Omental fat pad (tissue), 4 donors: Measurements from ENCODE around the gene SUDS3. TPM values are rescaled to one million over a fixed set of nuclear protein-coding genes. Genes with fewer than 3 reads are reported as not detected.
"Not testable (repeated sequence)": the region's sequence is repeated elsewhere in the genome, so short reads cannot be mapped to it uniquely, and the experiment has no call there.

Experiments
- ATAC-seq: fragments of 150-250 bp; one replicate; pipeline ENCODE4 v1.9.1; 2016; ENCODE audit warnings: mild to moderate bottlenecking, moderate library complexity; ENCODE audit not compliant: low FRiP score
- DNase-seq: peaks from one replicate; pipeline ENCODE4 v3.0.0-alpha.2; 2019; ENCODE audit warnings: low spot score
- total RNA-seq, 4 donors: library from RNA; depleted of rRNA; stranded (reverse); fragments of >200 nt; gene quantifications; one replicate each; pipeline ENCODE4 v1.1.0, GENCODE V29; 2016
- TF ChIP-seq, protein P1 (sequence below), 3 donors: fragments of 450-650 bp; IDR thresholded peaks; one replicate each; pipeline ENCODE4 v1.5.1; 2016 to 2017; ENCODE audit warnings: antibody characterized with exemption in 3 of 3, mild to moderate bottlenecking in 3 of 3, moderate library complexity in 2 of 3

The SUDS3 gene
- total RNA-seq, 4 donors from 2014 or later = 27.7 to 45.6 (median 29.6) TPM

DNA sequence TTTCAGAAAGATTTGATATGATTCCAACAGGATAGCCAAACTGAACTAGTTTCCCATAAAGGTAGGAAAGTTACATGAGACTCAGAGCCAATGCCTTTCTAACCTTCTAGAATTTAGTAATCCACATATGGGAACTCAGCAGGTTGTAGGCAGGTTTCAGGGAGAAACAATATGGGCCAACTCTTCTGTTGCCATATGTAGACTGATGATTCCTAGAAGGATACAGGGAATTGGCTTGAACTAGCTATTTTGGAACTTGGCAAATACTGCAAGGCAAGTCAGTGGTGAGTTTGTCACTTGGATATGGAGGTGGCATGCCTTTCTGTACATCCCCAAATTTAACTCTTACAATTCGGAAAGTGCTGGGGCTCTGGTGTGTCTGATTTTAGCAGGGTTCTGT is 15.5 kb downstream of the SUDS3 start:
- TF ChIP-seq, protein P1, sequence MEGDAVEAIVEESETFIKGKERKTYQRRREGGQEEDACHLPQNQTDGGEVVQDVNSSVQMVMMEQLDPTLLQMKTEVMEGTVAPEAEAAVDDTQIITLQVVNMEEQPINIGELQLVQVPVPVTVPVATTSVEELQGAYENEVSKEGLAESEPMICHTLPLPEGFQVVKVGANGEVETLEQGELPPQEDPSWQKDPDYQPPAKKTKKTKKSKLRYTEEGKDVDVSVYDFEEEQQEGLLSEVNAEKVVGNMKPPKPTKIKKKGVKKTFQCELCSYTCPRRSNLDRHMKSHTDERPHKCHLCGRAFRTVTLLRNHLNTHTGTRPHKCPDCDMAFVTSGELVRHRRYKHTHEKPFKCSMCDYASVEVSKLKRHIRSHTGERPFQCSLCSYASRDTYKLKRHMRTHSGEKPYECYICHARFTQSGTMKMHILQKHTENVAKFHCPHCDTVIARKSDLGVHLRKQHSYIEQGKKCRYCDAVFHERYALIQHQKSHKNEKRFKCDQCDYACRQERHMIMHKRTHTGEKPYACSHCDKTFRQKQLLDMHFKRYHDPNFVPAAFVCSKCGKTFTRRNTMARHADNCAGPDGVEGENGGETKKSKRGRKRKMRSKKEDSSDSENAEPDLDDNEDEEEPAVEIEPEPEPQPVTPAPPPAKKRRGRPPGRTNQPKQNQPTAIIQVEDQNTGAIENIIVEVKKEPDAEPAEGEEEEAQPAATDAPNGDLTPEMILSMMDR (IDR thresholded peaks at IDR 0.05) = no peak
- ATAC-seq (no peak), DNase-seq (no peak)

DNA sequence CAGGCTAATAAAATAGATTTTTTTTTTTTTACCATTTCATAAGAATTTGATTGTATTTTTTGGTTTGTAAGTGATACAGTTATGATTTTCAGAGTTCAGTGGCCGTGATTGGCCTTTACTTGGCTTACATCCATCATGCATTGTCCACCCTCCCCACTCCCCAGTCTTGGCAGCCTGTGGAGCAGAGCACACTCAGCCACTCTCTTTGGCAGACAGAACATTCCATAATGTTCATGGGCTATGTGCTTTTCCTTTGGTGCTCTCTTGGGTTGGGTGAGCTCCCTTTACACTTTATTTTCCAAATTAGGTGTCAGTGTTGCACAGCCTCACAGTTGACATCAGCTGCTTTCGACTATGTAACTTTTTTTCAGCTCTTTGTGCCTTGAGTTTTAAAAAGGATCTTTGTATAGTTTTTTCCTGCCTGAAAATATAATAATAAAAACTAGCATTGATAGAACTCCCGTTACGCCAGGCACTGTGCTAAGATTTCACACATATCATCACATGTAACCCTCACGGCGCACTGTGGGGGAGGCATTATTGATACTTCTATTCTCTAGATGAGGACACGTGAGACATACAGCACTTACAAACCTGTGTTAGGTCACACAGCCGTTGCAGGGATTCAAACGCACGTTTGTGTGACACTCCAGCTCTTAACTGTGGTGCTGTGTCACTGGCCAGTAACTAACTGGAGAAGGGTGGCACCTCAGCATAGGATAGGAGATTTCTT is 21.5 kb downstream of the SUDS3 start:
- no peak for ATAC-seq
- DNase-seq = no peak

DNA sequence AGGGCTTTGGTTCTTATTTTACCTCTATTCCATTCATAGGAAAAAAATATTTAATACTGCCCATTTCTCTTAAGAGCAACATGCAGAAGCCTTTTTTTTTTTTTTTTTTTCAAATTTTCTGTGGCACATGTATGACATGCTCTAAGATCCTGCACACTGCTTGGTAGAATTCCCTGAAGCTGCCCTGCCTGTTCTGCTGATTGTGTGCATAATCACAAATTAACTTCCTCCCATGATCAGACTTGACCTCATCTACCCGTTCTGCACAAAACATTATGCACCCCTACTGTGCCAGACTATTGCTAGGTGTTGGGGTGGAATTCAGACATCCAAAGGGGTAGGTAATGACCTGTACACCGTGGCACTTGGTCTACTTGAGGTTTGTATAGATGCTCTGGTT is 22.2 kb downstream of the SUDS3 start:
- TF ChIP-seq, protein P1 (IDR thresholded peaks at IDR 0.05) = no peak
- ATAC-seq = no peak
- DNase-seq = no peak

More for the DNA sequence above, 21.5 kb downstream of the SUDS3 start:
- TF ChIP-seq, protein P1 (IDR thresholded peaks at IDR 0.05) = no peak

DNA sequence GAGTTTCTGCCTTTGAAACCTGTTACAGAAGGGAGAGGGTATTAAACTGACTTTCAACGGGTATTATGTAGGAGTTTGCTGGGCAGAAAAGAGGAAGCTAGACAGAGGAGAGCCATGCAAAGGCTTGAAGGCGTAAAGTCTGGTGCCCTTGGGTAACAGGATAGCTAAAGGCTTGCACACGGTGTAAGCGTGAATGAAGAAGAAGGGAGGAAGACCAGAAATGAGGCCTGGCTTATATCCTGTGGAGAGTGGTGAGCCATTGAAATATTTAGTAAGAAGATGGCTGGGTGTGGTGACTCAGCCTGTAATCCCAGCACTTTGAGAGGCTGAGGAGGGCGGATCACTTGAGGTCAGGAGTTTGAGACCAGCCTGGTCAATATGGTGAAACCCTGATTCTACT is 22.6 kb downstream of the SUDS3 start:
- ATAC-seq (no peak), DNase-seq (no peak)
- TF ChIP-seq, protein P1 (IDR thresholded peaks at IDR 0.05) = no peak

DNA sequence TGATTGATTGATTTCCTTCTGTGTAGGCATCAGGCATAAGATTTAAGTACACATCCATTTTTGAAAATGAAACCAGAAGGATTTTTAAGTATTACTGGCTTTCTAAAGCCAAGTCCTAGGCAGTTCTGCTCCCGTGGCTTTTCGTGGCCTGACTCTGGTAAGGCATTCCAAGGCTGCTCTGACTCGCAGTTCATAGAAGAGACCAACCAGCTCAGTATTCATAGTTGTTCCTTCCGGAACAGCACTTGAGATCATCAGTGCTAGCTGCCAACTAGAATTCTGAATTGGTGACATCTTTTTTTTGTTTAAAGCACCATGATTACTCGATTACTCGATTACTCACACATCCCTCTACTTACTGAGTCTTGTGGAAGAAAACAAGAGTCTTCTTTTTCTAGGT is 25.9 kb downstream of the SUDS3 start:
- ATAC-seq (no peak), DNase-seq (no peak)
- TF ChIP-seq, protein P1 (IDR thresholded peaks at IDR 0.05) = no peak

DNA sequence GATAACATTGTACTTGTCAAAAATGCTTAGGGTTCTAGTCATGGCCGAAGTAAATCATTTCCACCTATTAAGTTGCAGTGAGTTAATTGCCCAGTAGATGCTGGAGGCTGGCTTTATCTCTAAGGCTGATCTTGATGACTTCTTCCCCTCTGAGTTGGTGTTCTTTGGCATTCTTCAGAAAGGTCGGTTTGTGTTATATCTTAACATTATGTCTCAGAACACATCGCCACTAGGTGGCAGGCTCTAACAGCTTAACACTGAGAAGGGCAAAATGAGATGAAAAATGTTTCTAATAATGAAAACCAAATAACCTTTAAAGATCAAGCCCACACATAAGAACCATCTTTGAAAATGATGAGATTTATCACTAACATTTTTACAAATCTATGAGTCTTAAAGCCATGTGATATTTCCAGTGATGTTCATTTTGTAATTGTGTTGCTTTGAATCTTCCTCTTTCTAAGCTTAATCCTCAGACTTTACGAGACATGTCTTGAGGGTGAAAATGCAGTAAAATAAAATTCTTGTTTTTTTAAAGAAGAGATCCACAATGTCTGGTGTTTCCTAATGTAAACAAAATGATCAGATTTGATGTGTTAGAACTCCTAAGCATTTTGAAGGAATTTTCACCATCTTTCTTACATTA is 28.6 kb downstream of the SUDS3 start:
- TF ChIP-seq, protein P1 (IDR thresholded peaks at IDR 0.05) = no peak
- ATAC-seq (peak; percentile 66), DNase-seq (peak; percentile 77)

DNA sequence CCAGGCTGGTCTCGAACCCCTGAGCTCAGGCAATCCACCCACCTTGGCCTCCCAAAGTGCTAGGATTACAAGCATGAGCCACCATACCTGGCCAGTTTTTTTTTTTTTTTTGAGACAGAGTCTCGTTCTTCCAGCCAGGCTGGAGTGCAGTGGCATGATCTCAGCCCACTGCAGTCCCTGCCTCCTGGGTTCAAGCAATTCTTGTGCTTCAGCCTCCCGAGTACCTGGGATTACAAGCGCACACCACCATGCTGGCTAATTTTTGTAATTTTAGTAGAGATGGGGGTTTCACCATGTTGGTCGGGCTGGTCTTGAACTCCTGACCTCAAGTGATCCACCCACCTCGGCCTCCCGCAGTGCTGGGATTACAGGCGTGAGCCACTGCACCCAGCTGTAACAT is 31.9 kb downstream of the SUDS3 start:
- not testable (repeated sequence) for ATAC-seq, DNase-seq
